OCI-LY1 (cell line): ENCODE data around the gene CARD18.
"Not testable (repeated sequence)": the region's sequence is repeated elsewhere in the genome, so short reads cannot be mapped to it uniquely, and the experiment has no call there.

Experiments
- H2AFZ ChIP-seq: fragments of 200-600 bp; sonication (generic), shearing (Covaris generic); 2 replicates; pipeline ENCODE4 v1.6.0; 2014; ENCODE audit warnings: antibody characterized with exemption, mild to moderate bottlenecking, low read length
- H3F3A ChIP-seq: fragments of 200-600 bp; sonication (generic), shearing (Covaris generic); 2 replicates; pipeline ENCODE4 v1.6.0; 2014; ENCODE audit warnings: mild to moderate bottlenecking, antibody characterized with exemption, low read length, moderate library complexity; ENCODE audit not compliant: insufficient read depth
- H3K27ac ChIP-seq: fragments of 200-600 bp; sonication (generic); 2 replicates; pipeline ENCODE4 v1.5.1; 2014; ENCODE audit warnings: low read length, mixed run types, mild to moderate bottlenecking, low read depth; ENCODE audit not compliant: poor library complexity, severe bottlenecking
- H3K27me3 ChIP-seq: fragments of 200-600 bp; sonication (generic); 2 replicates; pipeline ENCODE4 v1.6.0; 2014; ENCODE audit warnings: antibody characterized with exemption, mild to moderate bottlenecking, low read length, moderate library complexity; ENCODE audit not compliant: insufficient read depth
- H3K36me3 ChIP-seq: fragments of 200-600 bp; sonication (generic); 2 replicates; pipeline ENCODE4 v1.6.1; 2014; ENCODE audit warnings: mild to moderate bottlenecking, antibody characterized with exemption, low read length, moderate library complexity, mixed read lengths; ENCODE audit not compliant: insufficient read depth
- H3K4me1 ChIP-seq: fragments of 200-600 bp; sonication (generic); 2 replicates; pipeline ENCODE4 v1.5.1; 2014; ENCODE audit warnings: mild to moderate bottlenecking, low read length, moderate library complexity; ENCODE audit not compliant: insufficient read depth, severe bottlenecking
- H3K4me2 ChIP-seq: fragments of 200-600 bp; sonication (generic), shearing (Covaris generic); 2 replicates; pipeline ENCODE4 v1.6.1; 2014; ENCODE audit warnings: low read length
- H3K4me3 ChIP-seq: fragments of 200-600 bp; sonication (generic); 2 replicates; pipeline ENCODE4 v1.5.1; 2014; ENCODE audit warnings: low read length, low read depth, mild to moderate bottlenecking, mixed read lengths; ENCODE audit not compliant: poor library complexity, severe bottlenecking
- H3K79me2 ChIP-seq: fragments of 200-600 bp; shearing (Covaris generic); 2 replicates; pipeline ENCODE4 v1.6.1; 2016; ENCODE audit warnings: mixed run types, low read length, mixed read lengths; ENCODE audit not compliant: insufficient read depth
- H3K9ac ChIP-seq: fragments of 200-600 bp; sonication (generic), shearing (Covaris generic); 2 replicates; pipeline ENCODE4 v1.6.1; 2014; ENCODE audit warnings: mild to moderate bottlenecking, low read length, mixed read lengths
- H3K9me2 ChIP-seq: fragments of 200-600 bp; sonication (generic), shearing (Covaris generic); 2 replicates; pipeline ENCODE4 v1.6.1; 2014; ENCODE audit warnings: low read depth, mild to moderate bottlenecking, low read length, mixed read lengths
- H3K9me3 ChIP-seq: fragments of 200-600 bp; shearing (Covaris generic); 2 replicates; pipeline ENCODE4 v1.6.1; 2014; ENCODE audit warnings: low read length, mixed read lengths
- H4K20me1 ChIP-seq: fragments of 200-600 bp; sonication (generic), shearing (Covaris generic); 2 replicates; pipeline ENCODE4 v1.6.0; 2016; ENCODE audit warnings: mild to moderate bottlenecking, low read length; ENCODE audit not compliant: insufficient read depth
- CTCF ChIP-seq: fragments of 200-600 bp; sonication (generic), shearing (Covaris generic); IDR thresholded peaks from 2 replicates; pipeline ENCODE4 v1.5.1; 2017; ENCODE audit warnings: mild to moderate bottlenecking, antibody characterized with exemption, low read length, moderate library complexity, mixed read lengths
- EZH2 ChIP-seq: fragments of 200-600 bp; sonication (generic), shearing (Covaris generic); IDR thresholded peaks from 2 replicates; pipeline ENCODE4 v1.8.0; 2017; ENCODE audit warnings: borderline replicate concordance, mixed run types, mild to moderate bottlenecking, antibody characterized with exemption, low read length, moderate library complexity, mixed read lengths

Gene CARD18

GRCh38 chr11:105100206-105100605 lies 39.4 kb downstream of the CARD18 start:
- H2AFZ ChIP-seq = no peak overlapping the region
- H3K9me3 ChIP-seq = no peaks in the 10 kb centered on the region
- no peak overlapping the region for H3K9ac ChIP-seq
- no peaks in the 10 kb centered on the region for H3K36me3 ChIP-seq
- H3K4me3 ChIP-seq = no peak overlapping the region
- H3K27me3 ChIP-seq = no peaks in the 10 kb centered on the region
- H4K20me1 ChIP-seq = no peaks in the 10 kb centered on the region
- no peaks in the 10 kb centered on the region for H3F3A ChIP-seq
- no peaks in the 10 kb centered on the region for H3K9me2 ChIP-seq
- H3K4me2 ChIP-seq = no peak overlapping the region
- H3K27ac ChIP-seq = no peak overlapping the region
- H3K79me2 ChIP-seq = no peaks in the 10 kb centered on the region
- H3K4me1 ChIP-seq = no peaks in the 10 kb centered on the region
- TF ChIP-seq CTCF (no peak), EZH2 (no peak)

GRCh38 chr11:105099594-105099993 lies 40.0 kb downstream of the CARD18 start:
- H3K79me2 ChIP-seq, H3K9me2 ChIP-seq, H3K9ac ChIP-seq, H3K9me3 ChIP-seq, H3K36me3 ChIP-seq, H4K20me1 ChIP-seq, H3K27me3 ChIP-seq, H3F3A ChIP-seq, H3K4me1 ChIP-seq, H3K4me3 ChIP-seq, H3K4me2 ChIP-seq, H2AFZ ChIP-seq, H3K27ac ChIP-seq: not testable (repeated sequence)

- Histone ChIP-seq H3K36me3 (no peaks in the 10 kb centered on the region), H3K9me2 (no peaks in the 10 kb centered on the region), H3K4me2 (no peak overlapping the region), H3F3A (no peaks in the 10 kb centered on the region), H3K4me1 (no peaks in the 10 kb centered on the region), H3K9ac (no peak overlapping the region), H4K20me1 (no peaks in the 10 kb centered on the region), H3K9me3 (no peaks in the 10 kb centered on the region), H3K27ac (no peak overlapping the region), H3K27me3 (no peaks in the 10 kb centered on the region), H2AFZ (no peak overlapping the region), H3K4me3 (no peak overlapping the region), H3K79me2 (no peaks in the 10 kb centered on the region)
- TF ChIP-seq CTCF (no peak), EZH2 (no peak)
Measured at GRCh38 chr11:105092256-105093239, 47.0 kb downstream of the CARD18 start.
